GM23338 (cell line): ENCODE data around the gene HEATR9. TPM values are rescaled to one million over a fixed set of nuclear protein-coding genes. Genes with fewer than 3 reads are reported as not detected.

Experiments
- ATAC-seq: fragments of 200-7000 bp; cut with Tn5 transposase; 3 replicates; pipeline ENCODE4 v1.9.1; 2020
- DNase-seq: peaks from one replicate; pipeline ENCODE4 v3.0.0-alpha.2; 2015; ENCODE audit warnings: low spot score
- H2AFZ ChIP-seq: fragments of 200-600 bp; sonication (generic); 2 replicates; pipeline ENCODE4 v1.8.0; 2016; ENCODE audit warnings: antibody characterized with exemption, mild to moderate bottlenecking, moderate library complexity
- H3F3A ChIP-seq: fragments of 200-600 bp; sonication (generic); replicated peaks from 2 replicates; pipeline ENCODE4 v1.8.0; 2017; ENCODE audit warnings: antibody characterized with exemption, mixed run types, low read depth
- H3K27ac ChIP-seq: fragments of 200-600 bp; sonication (generic); 2 replicates; pipeline ENCODE4 v1.6.1; 2016; ENCODE audit warnings: low read depth
- H3K27me3 ChIP-seq: fragments of 200-600 bp; sonication (generic); 2 replicates; pipeline ENCODE4 v1.8.0; 2016; ENCODE audit warnings: mild to moderate bottlenecking, mixed run types, moderate library complexity; ENCODE audit not compliant: insufficient read depth
- H3K36me3 ChIP-seq: fragments of 200-600 bp; sonication (generic); 2 replicates; pipeline ENCODE4 v1.8.0; 2016; ENCODE audit warnings: mild to moderate bottlenecking; ENCODE audit not compliant: insufficient read depth
- H3K4me1 ChIP-seq: fragments of 200-600 bp; sonication (generic); 2 replicates; pipeline ENCODE4 v1.8.0; 2016; ENCODE audit warnings: mild to moderate bottlenecking, moderate library complexity; ENCODE audit not compliant: insufficient read depth
- H3K4me2 ChIP-seq: fragments of 200-600 bp; sonication (generic); 2 replicates; pipeline ENCODE4 v1.7.1; 2017; ENCODE audit warnings: mixed run types
- H3K4me3 ChIP-seq: fragments of 200-600 bp; sonication (generic); 2 replicates; pipeline ENCODE4 v1.6.1; 2016; ENCODE audit warnings: mixed run types
- H3K79me2 ChIP-seq: fragments of 200-600 bp; sonication (generic); replicated peaks from 2 replicates; pipeline ENCODE4 v1.8.0; 2017; ENCODE audit warnings: mild to moderate bottlenecking; ENCODE audit not compliant: insufficient read depth
- H3K9me2 ChIP-seq: fragments of 200-600 bp; sonication (generic); 2 replicates; pipeline ENCODE4 v1.8.0; 2017; ENCODE audit not compliant: insufficient read depth
- H4K20me1 ChIP-seq: fragments of 200-600 bp; sonication (generic); replicated peaks from 2 replicates; pipeline ENCODE4 v1.8.0; 2017; ENCODE audit warnings: mild to moderate bottlenecking; ENCODE audit not compliant: insufficient read depth
- H3K27ac Mint-ChIP-seq: 2 replicates; pipeline ENCODE4 v1.8.0; 2020; ENCODE audit warnings: inconsistent platforms, mild to moderate bottlenecking, moderate library complexity, mixed read lengths
- H3K27me3 Mint-ChIP-seq: 3 replicates; pipeline ENCODE4 v1.8.0; 2022; ENCODE audit warnings: low read depth, mild to moderate bottlenecking, moderate library complexity, mixed read lengths, inconsistent platforms; ENCODE audit not compliant: insufficient read depth, poor library complexity
- H3K36me3 Mint-ChIP-seq: 3 replicates; pipeline ENCODE4 v1.8.0; 2021; ENCODE audit warnings: low read depth, mild to moderate bottlenecking, inconsistent platforms, moderate library complexity, mixed read lengths
- H3K4me1 Mint-ChIP-seq: 3 replicates; pipeline ENCODE4 v1.8.0; 2020; ENCODE audit warnings: mild to moderate bottlenecking, inconsistent platforms, mixed read lengths
- H3K4me3 Mint-ChIP-seq: 3 replicates; pipeline ENCODE4 v1.8.0; 2021; ENCODE audit warnings: moderate library complexity, mild to moderate bottlenecking, inconsistent platforms, mixed read lengths
- H3K9me3 Mint-ChIP-seq: 3 replicates; pipeline ENCODE4 v1.8.0; 2020; ENCODE audit warnings: moderate library complexity, mild to moderate bottlenecking, inconsistent platforms, mixed read lengths
- CREB1 ChIP-seq: fragments of 250-450 bp; sonication (Bioruptor Pico); IDR thresholded peaks from 2 replicates; pipeline ENCODE4 v1.5.0; 2020; ENCODE audit warnings: low read depth, mild to moderate bottlenecking, moderate library complexity
- CTCF ChIP-seq, 2 experiments: fragments of 200-600 bp in 1 of 2; sonication (generic) in 1 of 2; conservative IDR thresholded peaks; 2 replicates each; pipeline versions ENCODE4 v1.5.1 to v1.6.1; 2016 to 2017; ENCODE audit warnings: antibody characterized with exemption in 2 of 2, low read depth in 2 of 2, mild to moderate bottlenecking in 2 of 2, moderate library complexity in 1 of 2
- EZH2 ChIP-seq: fragments of 200-600 bp; sonication (generic); IDR thresholded peaks from one replicate; pipeline ENCODE4 v1.8.0; 2017; ENCODE audit warnings: antibody characterized with exemption, mild to moderate bottlenecking, low read depth; ENCODE audit not compliant: unreplicated experiment
- EZH2phosphoT487 ChIP-seq: fragments of 200-600 bp; sonication (generic); IDR thresholded peaks from one replicate; pipeline ENCODE4 v1.8.1; 2018; ENCODE audit warnings: antibody characterized with exemption; ENCODE audit not compliant: unreplicated experiment
- POLR2AphosphoS5 ChIP-seq: IDR thresholded peaks from 2 replicates; pipeline ENCODE4 v1.6.1; 2016; ENCODE audit warnings: antibody characterized with exemption, low read depth
- STAT1 ChIP-seq: IDR thresholded peaks from one replicate; pipeline ENCODE4 v1.6.1; 2016; ENCODE audit warnings: antibody characterized with exemption; ENCODE audit not compliant: unreplicated experiment
- ZNF114 ChIP-seq: fragments of 250-450 bp; sonication (Bioruptor Pico); IDR thresholded peaks from 2 replicates; pipeline ENCODE4 v1.5.0; 2020; ENCODE audit warnings: mild to moderate bottlenecking, moderate library complexity
- ZNF331 ChIP-seq: fragments of 250-450 bp; sonication (Bioruptor Pico); IDR thresholded peaks from 2 replicates; pipeline ENCODE4 v1.5.0; 2020; ENCODE audit warnings: low read depth, mild to moderate bottlenecking, moderate library complexity
- ZNF462 ChIP-seq: fragments of 250-450 bp; sonication (Bioruptor Pico); IDR thresholded peaks from 2 replicates; pipeline ENCODE4 v1.5.0; 2020; ENCODE audit warnings: mild to moderate bottlenecking, moderate library complexity
- polyA plus RNA-seq: library from polyadenylated mRNA; unstranded; fragments of >200 nt; fragmentation: Nextera tagmentation; extraction: Ambion mirVana; gene quantifications from 2 replicates; pipeline ENCODE4 v1.2.1, GENCODE V29; 2016
- total RNA-seq: library from RNA; depleted of rRNA; stranded (reverse); fragments of >200 nt; shearing (Covaris generic); gene quantifications from 2 replicates; pipeline ENCODE4 v1.2.3, GENCODE V29; 2014
- TF ChIP-seq, protein P1 (sequence below): IDR thresholded peaks from one replicate; pipeline ENCODE4 v1.6.1; 2018; ENCODE audit warnings: antibody characterized with exemption; ENCODE audit not compliant: unreplicated experiment

HEATR9 gene
- total and polyA plus RNA-seq, 2 experiments from 2014 or later: not detected

GRCh38 chr17:35867574-35867973 lies 1.1 kb downstream of the HEATR9 start:
- Histone ChIP-seq H3K79me2 (no peaks in the 10 kb centered on the region), H3K4me1 (peaks cover 4% of the 10 kb centered on the region; the same call in 1 of the 2 replicates), H2AFZ (no peak overlapping the region), H3K27ac (no peak overlapping the region), H3K9me2 (no peaks in the 10 kb centered on the region), H3K36me3 (no peaks in the 10 kb centered on the region), H3F3A (no peaks in the 10 kb centered on the region), H3K4me2 (no peak overlapping the region), H3K4me3 (no peak overlapping the region), H3K27me3 (no peaks in the 10 kb centered on the region), H4K20me1 (no peaks in the 10 kb centered on the region)
- ATAC-seq: no peak
- Mint-ChIP-seq H3K36me3 (no peaks in the 10 kb centered on the region), H3K27me3 (peaks cover 4% of the 10 kb centered on the region), H3K4me3 (no peak overlapping the region), H3K27ac (no peak overlapping the region), H3K9me3 (no peaks in the 10 kb centered on the region), H3K4me1 (peaks cover 8% of the 10 kb centered on the region)
- no peak for TF ChIP-seq EZH2phosphoT487
- TF ChIP-seq ZNF114: no peak
- TF ChIP-seq CREB1 (CRISPR knock-in tag): no peak
- TF ChIP-seq EZH2: no peak
- DNase-seq: no peak

GRCh38 chr17:35866341-35866950 lies 2.2 kb downstream of the HEATR9 start:
- Histone ChIP-seq H2AFZ (no peak overlapping the region), H3K4me1 (peaks cover 4% of the 10 kb centered on the region; the same call in 1 of the 2 replicates), H3K79me2 (no peaks in the 10 kb centered on the region), H3K27ac (no peak overlapping the region), H3K36me3 (no peaks in the 10 kb centered on the region), H4K20me1 (no peaks in the 10 kb centered on the region), H3K4me3 (no peak overlapping the region), H3K9me2 (no peaks in the 10 kb centered on the region), H3F3A (no peaks in the 10 kb centered on the region), H3K27me3 (no peaks in the 10 kb centered on the region), H3K4me2 (no peak overlapping the region)
- Mint-ChIP-seq H3K9me3 (no peaks in the 10 kb centered on the region), H3K27ac (no peak overlapping the region), H3K4me3 (no peak overlapping the region), H3K27me3 (peaks cover 2% of the 10 kb centered on the region), H3K4me1 (peaks cover 8% of the 10 kb centered on the region), H3K36me3 (no peaks in the 10 kb centered on the region)
- ATAC-seq: no peak
- DNase-seq: no peak
- no peak for TF ChIP-seq ZNF462 (CRISPR knock-in tag)
- TF ChIP-seq ZNF331 (CRISPR knock-in tag): no peak
- no peak for TF ChIP-seq STAT1
- TF ChIP-seq EZH2: no peak
- no peak for TF ChIP-seq ZNF114
- TF ChIP-seq POLR2AphosphoS5: no peak
- TF ChIP-seq, protein P1, sequence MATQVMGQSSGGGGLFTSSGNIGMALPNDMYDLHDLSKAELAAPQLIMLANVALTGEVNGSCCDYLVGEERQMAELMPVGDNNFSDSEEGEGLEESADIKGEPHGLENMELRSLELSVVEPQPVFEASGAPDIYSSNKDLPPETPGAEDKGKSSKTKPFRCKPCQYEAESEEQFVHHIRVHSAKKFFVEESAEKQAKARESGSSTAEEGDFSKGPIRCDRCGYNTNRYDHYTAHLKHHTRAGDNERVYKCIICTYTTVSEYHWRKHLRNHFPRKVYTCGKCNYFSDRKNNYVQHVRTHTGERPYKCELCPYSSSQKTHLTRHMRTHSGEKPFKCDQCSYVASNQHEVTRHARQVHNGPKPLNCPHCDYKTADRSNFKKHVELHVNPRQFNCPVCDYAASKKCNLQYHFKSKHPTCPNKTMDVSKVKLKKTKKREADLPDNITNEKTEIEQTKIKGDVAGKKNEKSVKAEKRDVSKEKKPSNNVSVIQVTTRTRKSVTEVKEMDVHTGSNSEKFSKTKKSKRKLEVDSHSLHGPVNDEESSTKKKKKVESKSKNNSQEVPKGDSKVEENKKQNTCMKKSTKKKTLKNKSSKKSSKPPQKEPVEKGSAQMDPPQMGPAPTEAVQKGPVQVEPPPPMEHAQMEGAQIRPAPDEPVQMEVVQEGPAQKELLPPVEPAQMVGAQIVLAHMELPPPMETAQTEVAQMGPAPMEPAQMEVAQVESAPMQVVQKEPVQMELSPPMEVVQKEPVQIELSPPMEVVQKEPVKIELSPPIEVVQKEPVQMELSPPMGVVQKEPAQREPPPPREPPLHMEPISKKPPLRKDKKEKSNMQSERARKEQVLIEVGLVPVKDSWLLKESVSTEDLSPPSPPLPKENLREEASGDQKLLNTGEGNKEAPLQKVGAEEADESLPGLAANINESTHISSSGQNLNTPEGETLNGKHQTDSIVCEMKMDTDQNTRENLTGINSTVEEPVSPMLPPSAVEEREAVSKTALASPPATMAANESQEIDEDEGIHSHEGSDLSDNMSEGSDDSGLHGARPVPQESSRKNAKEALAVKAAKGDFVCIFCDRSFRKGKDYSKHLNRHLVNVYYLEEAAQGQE: no peak
- no peak for TF ChIP-seq CREB1 (CRISPR knock-in tag)
- no peak for TF ChIP-seq CTCF (conservative IDR thresholded peaks at IDR 0.05; ENCODE audit: low read depth in 2 of 2)
